Measurements from ENCODE around the gene SLC17A9. TPM values are rescaled to one million over a fixed set of nuclear protein-coding genes. Genes with fewer than 3 reads are reported as not detected.

Gene SLC17A9, protein sequence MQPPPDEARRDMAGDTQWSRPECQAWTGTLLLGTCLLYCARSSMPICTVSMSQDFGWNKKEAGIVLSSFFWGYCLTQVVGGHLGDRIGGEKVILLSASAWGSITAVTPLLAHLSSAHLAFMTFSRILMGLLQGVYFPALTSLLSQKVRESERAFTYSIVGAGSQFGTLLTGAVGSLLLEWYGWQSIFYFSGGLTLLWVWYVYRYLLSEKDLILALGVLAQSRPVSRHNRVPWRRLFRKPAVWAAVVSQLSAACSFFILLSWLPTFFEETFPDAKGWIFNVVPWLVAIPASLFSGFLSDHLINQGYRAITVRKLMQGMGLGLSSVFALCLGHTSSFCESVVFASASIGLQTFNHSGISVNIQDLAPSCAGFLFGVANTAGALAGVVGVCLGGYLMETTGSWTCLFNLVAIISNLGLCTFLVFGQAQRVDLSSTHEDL
- 15.2 TPM for total RNA-seq
- long read RNA-seq, transcript SLC17A9-202 (13 exons, 3,580 nt): major isoform, 7 of 46 reads
- long read RNA-seq, partial matches to known transcripts: 12 of 46 reads
- long read RNA-seq, other reads (novel, unspliced or antisense): 25 of 46 reads

- H3K9me3 ChIP-seq: no peaks in the 10 kb centered on the region
- intact Hi-C loops (cut with DNase I): no loop called here
- no peaks in the 10 kb centered on the region for H3K27me3 ChIP-seq
- H3K4me1 ChIP-seq: peaks cover 30% of the 10 kb centered on the region
- peak; percentile 79 for ATAC-seq
- TF ChIP-seq, protein P1, sequence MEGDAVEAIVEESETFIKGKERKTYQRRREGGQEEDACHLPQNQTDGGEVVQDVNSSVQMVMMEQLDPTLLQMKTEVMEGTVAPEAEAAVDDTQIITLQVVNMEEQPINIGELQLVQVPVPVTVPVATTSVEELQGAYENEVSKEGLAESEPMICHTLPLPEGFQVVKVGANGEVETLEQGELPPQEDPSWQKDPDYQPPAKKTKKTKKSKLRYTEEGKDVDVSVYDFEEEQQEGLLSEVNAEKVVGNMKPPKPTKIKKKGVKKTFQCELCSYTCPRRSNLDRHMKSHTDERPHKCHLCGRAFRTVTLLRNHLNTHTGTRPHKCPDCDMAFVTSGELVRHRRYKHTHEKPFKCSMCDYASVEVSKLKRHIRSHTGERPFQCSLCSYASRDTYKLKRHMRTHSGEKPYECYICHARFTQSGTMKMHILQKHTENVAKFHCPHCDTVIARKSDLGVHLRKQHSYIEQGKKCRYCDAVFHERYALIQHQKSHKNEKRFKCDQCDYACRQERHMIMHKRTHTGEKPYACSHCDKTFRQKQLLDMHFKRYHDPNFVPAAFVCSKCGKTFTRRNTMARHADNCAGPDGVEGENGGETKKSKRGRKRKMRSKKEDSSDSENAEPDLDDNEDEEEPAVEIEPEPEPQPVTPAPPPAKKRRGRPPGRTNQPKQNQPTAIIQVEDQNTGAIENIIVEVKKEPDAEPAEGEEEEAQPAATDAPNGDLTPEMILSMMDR (IDR thresholded peaks at IDR 0.05): peak; percentile 10
- peak within 1 kb of the TSS; percentile 83 for H3K27ac ChIP-seq
- H3K4me3 ChIP-seq: peak within 1 kb of the TSS; percentile 39
- H3K36me3 ChIP-seq: peaks cover 14% of the 10 kb centered on the region
- DNase-seq: peak; percentile 93
Measured at GRCh38 chr20:62952373-62952967, at the start of gene SLC17A9. SLC17A9 (plus strand) TSS chr20:62952709; CDS start chr20:62952831, 122 bp downstream.

DNA sequence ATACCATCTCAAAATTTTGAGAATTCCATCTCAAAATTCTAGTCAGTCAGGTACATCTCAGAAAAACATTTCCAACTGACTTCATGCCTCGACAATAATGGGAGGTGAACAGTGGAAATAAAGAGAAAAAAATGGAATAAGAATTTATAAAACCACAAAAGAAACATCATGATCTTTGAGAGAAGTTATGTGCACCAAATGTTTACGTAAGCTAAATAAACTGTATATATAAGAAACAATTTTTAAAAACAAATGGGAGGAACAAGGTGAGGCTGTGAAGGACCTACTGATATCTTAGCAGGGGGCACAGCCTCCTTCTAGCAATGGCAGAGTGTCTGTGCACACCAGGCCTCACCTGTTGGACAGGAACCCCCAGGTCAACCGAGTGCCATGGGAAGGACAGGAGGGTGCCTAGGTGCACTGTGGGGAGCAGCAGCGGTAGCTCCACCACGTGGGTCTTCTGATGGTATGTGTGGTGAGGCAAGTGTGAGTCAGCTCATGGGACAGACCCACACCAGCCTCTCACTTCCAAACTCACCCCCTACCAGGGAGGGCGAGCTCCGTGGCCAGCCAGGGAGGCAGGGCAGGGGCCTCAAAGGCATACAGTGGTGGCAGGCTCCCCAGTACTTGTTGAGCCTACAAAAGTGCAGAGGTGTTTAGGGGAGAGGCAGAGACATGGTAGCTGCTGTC is 49.4 kb upstream of the SLC17A9 start:
- intact Hi-C loops (cut with DNase I): no loop called here
- no peak for DNase-seq
- H3K27me3 ChIP-seq: no peaks in the 10 kb centered on the region

DNA sequence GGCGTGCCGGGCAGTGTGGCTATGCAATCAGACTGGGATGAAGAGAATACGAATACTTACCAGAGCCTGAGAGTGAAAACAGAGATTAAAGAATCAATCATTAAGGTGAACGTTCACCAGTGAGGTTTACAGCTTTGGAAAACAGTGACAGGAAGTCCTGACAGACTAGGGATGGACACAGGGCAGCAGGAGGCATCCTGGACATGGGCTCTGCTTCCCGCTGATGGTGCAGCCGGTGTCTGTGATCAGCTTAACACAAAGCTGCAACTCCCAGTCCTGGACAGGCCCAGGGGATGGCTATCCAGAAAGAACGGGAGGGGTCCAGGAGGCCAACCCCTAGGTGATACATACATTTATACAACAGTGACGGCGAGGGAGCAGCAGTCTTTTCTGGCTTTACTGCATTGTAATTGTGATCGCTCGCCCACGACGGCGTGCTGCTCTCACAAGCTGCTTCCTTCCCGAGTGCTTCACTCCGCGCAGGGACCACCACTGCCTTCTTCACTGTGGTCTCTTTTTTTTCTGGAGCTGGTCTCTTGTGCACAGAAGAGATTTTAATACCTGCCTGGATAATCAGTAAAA is 46.9 kb upstream of the SLC17A9 start:
- no peaks in the 10 kb centered on the region for H3K4me1 ChIP-seq
- DNase-seq (no peak), ATAC-seq (no peak)
- H3K4me3 ChIP-seq: no peak overlapping the region
- intact Hi-C loops (cut with DNase I): no loop called here
- H3K36me3 ChIP-seq: peaks cover 97% of the 10 kb centered on the region
- no peaks in the 10 kb centered on the region for H3K27me3 ChIP-seq
- H3K9me3 ChIP-seq: no peaks in the 10 kb centered on the region
- TF ChIP-seq, protein P1 (IDR thresholded peaks at IDR 0.05): no peak
- no peak overlapping the region for H3K27ac ChIP-seq

More for the DNA sequence above, 49.4 kb upstream of the SLC17A9 start:
- Histone ChIP-seq H3K36me3 (peaks cover 71% of the 10 kb centered on the region), H3K9me3 (no peaks in the 10 kb centered on the region), H3K4me1 (peaks cover 18% of the 10 kb centered on the region), H3K4me3 (no peak overlapping the region), H3K27ac (no peak overlapping the region)
- ATAC-seq: no peak
- TF ChIP-seq, protein P1 (IDR thresholded peaks at IDR 0.05): no peak

DNA sequence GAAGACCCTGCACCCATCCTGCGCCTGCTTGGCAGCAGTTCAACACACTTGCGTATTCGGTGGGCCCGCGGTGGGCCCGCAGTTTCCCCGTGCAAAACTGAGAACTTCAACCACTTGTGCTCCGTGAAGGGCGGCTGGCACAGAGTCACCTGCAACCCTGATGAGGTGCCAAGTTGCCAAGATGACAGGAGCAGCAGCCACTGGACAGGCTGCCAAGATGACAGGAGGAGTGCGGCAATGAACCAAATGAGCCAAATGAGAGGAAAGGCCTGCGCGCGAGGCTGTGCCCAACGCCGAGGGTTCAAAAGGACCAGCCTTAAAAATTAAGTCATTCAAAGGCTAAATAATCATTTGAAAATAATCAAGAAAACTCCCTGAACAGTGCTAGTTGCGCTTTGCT is 46.3 kb upstream of the SLC17A9 start:
- intact Hi-C loops (cut with DNase I): no loop called here
- H3K4me1 ChIP-seq: no peaks in the 10 kb centered on the region
- peaks cover 100% of the 10 kb centered on the region for H3K36me3 ChIP-seq
- H3K4me3 ChIP-seq: no peak overlapping the region
- ATAC-seq (no peak), DNase-seq (no peak)
- H3K9me3 ChIP-seq: no peaks in the 10 kb centered on the region
- no peaks in the 10 kb centered on the region for H3K27me3 ChIP-seq
- H3K27ac ChIP-seq: no peak overlapping the region
- TF ChIP-seq, protein P1 (IDR thresholded peaks at IDR 0.05): no peak

DNA sequence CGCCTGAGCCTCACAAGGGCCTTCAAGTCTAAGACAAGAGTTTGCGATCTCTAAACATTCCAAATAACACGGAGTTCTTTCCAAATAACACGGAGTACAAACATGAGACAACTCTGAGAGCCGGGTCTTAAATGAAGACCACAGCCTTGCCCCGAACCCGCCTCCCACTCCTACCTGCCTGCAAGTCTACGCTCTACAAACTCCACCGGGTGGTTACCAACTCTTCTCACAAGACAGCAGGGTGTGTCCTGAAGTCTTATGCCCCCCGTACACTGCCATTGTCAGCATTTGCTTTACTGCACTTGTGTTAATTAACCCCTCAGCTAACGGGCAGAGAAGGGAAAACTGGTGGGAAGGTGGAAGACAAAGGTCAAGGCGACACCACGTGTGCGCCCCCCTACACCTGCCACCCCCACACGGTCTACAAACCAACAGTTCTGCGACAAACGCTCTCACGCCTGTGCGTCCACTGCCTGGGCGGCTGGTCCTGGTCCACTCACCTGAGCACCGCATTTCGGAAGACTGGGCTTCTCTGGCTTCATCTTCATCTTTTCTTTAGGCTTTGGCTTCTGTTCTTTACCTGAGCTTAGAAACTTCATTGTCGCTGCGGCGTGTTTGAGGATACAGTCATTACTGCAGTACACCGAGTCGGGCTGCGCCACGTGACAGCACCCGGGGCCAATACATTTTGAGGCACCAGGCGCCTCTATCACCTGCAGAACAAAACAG is 45.7 kb upstream of the SLC17A9 start:
- no peak for ATAC-seq
- TF ChIP-seq, protein P1 (IDR thresholded peaks at IDR 0.05): no peak
- no peaks in the 10 kb centered on the region for H3K27me3 ChIP-seq
- no peaks in the 10 kb centered on the region for H3K4me1 ChIP-seq
- H3K36me3 ChIP-seq: peaks cover 100% of the 10 kb centered on the region
- intact Hi-C loops (cut with DNase I): no loop called here
- H3K9me3 ChIP-seq: no peaks in the 10 kb centered on the region
- H3K4me3 ChIP-seq: no peak overlapping the region
- DNase-seq: no peak
- H3K27ac ChIP-seq: no peak overlapping the region

All from upper lobe of right lung (tissue), 1 donor.